CD4-positive, alpha-beta memory T cell (primary cell): Measurements from ENCODE around the gene GRIK4. TPM values are rescaled to one million over a fixed set of nuclear protein-coding genes. Genes with fewer than 3 reads are reported as not detected.

Experiments
- CTCF ChIA-PET: fragments of 350-600 bp; sonication (Branson Sonifier 250); formaldehyde crosslinking; loops from one replicate; lab custom pipeline; 2021; ENCODE audit warnings: inconsistent platforms; ENCODE audit not compliant: partially characterized antibody; lab: Charles Lee
- POLR2A ChIA-PET: fragments of 350-600 bp; sonication (Branson Sonifier 250); formaldehyde crosslinking; loops from one replicate; lab custom pipeline; 2021; ENCODE audit not compliant: partially characterized antibody; lab: Charles Lee
- DNase-seq, 5 donors: peaks; one replicate each; pipeline versions ENCODE4 v3.0.0 to v3.0.0-alpha.2; 2020 to 2022; ENCODE audit warnings: mixed read lengths in 1 of 5
- H3K27ac ChIP-seq: one replicate; pipeline ENCODE4 v1.7.0; 2013; ENCODE audit warnings: low read depth, low read length
- H3K27me3 ChIP-seq: 2 replicates; pipeline ENCODE4 v1.7.0; 2013; ENCODE audit warnings: mild to moderate bottlenecking, low read length, moderate library complexity; ENCODE audit not compliant: insufficient read depth
- H3K36me3 ChIP-seq: 2 replicates; pipeline ENCODE4 v1.7.0; 2013; ENCODE audit warnings: mild to moderate bottlenecking, low read length, moderate library complexity; ENCODE audit not compliant: insufficient read depth
- H3K4me1 ChIP-seq: 2 replicates; pipeline ENCODE4 v1.7.0; 2013; ENCODE audit warnings: mild to moderate bottlenecking, low read length, moderate library complexity; ENCODE audit not compliant: insufficient read depth
- H3K4me3 ChIP-seq, 2 donors: one replicate each; pipeline ENCODE4 v1.7.0; 2013; ENCODE audit warnings: low read length in 2 of 2, mild to moderate bottlenecking in 1 of 2
- H3K9me3 ChIP-seq, 2 donors: one replicate each; pipeline ENCODE4 v1.7.0; 2013; ENCODE audit warnings: low read length in 2 of 2, control low read depth in 1 of 2; ENCODE audit not compliant: control insufficient read depth in 1 of 2
- H3K27ac Mint-ChIP-seq, 7 donors: one replicate each; pipeline ENCODE4 v1.8.0; 2020 to 2021; ENCODE audit warnings: mixed read lengths in 7 of 7, mild to moderate bottlenecking in 6 of 7, inconsistent platforms in 3 of 7, moderate library complexity in 3 of 7
- H3K27me3 Mint-ChIP-seq, 2 donors: one replicate each; pipeline ENCODE4 v1.8.0; 2020 to 2021; ENCODE audit warnings: mixed read lengths in 2 of 2
- H3K36me3 Mint-ChIP-seq, 2 donors: one replicate each; pipeline ENCODE4 v1.8.0; 2020 to 2021; ENCODE audit warnings: mixed read lengths in 2 of 2, inconsistent platforms in 1 of 2, mild to moderate bottlenecking in 1 of 2
- H3K4me1 Mint-ChIP-seq, 4 donors: one replicate each; pipeline ENCODE4 v1.8.0; 2020 to 2021; ENCODE audit warnings: mixed read lengths in 4 of 4, mild to moderate bottlenecking in 1 of 4
- H3K4me3 Mint-ChIP-seq, 8 donors: one replicate each; pipeline ENCODE4 v1.8.0; 2020 to 2021; ENCODE audit warnings: mixed read lengths in 8 of 8, mild to moderate bottlenecking in 7 of 8, moderate library complexity in 6 of 8, inconsistent platforms in 3 of 8
- H3K9me3 Mint-ChIP-seq, 8 donors: one replicate each; pipeline ENCODE4 v1.8.0; 2020 to 2021; ENCODE audit warnings: mixed read lengths in 8 of 8, mild to moderate bottlenecking in 5 of 8, inconsistent platforms in 3 of 8, moderate library complexity in 1 of 8
- intact Hi-C: fragments of 100-400 bp; cut with micrococcal nuclease; formaldehyde crosslinking; loops from one replicate; pipeline ENCODE4 v1.15.1; 2023
- polyA plus RNA-seq, 2 donors: library from polyadenylated mRNA; unstranded; fragments of 300-500 nt; fragmentation: Illumina TruSeq; gene quantifications; one replicate each; pipeline ENCODE4 v1.2.3, GENCODE V29; 2021
- total RNA-seq, 2 experiments: library from RNA; stranded (reverse); gene quantifications; one replicate each; pipeline ENCODE4 v1.2.3, GENCODE V29; 2021

Gene GRIK4
- total and polyA plus RNA-seq, 4 experiments from 2014 or later: 0.06 TPM; not detected in 3

DNA sequence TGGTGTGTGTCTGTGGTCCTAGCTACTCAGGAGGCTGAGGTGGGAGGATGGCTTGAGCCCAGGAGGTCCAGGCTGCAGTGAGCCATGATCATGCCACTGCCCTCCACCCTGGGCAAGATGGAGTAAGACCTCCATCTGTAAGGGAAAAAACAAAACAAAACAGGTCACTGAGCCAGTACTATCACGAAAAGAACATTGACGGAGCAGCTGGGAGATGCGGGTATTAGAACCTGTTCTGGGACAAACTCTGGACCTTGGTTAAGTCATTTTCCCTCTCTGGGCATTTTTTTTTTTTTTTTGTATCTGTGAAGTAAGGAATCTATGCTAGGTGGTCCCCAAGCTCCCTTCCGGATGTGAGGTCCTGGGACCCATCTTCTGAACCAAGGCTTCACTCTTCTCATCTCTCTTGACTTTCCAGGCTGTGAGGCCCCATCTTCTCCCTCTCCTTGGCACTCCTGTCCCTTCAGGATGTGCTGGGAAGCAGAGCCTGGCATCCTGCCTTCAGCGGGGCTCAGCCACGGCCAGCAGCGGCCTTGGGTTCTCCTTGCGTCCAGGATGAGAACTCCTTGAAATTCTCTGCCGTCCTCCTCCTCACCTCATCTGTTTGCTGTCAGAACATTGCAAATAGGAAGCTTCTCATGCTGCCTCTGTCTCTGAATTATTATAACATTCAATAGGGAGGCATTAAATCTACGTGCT is 130.8 kb downstream of the GRIK4 start:
- Mint-ChIP-seq H3K4me3 (no peak overlapping the region), H3K36me3 (no peaks in the 10 kb centered on the region), H3K4me1 (peaks cover 0 to 2% (median 0%) of the 10 kb centered on the region in 4 donors), H3K27ac (no peak overlapping the region), H3K9me3 (peaks cover 0 to 2% (median 0%) of the 10 kb centered on the region in 8 donors), H3K27me3 (peaks cover 13 to 16% of the 10 kb centered on the region in 2 donors)
- Histone ChIP-seq H3K27ac (no peak overlapping the region), H3K4me1 (no peaks in the 10 kb centered on the region), H3K9me3 (no peaks in the 10 kb centered on the region), H3K4me3 (no peak overlapping the region), H3K36me3 (no peaks in the 10 kb centered on the region), H3K27me3 (no peaks in the 10 kb centered on the region)
- POLR2A ChIA-PET: no interaction called here
- CTCF ChIA-PET: no interaction called here
- no peak for DNase-seq
- intact Hi-C loops: no loop called here

DNA sequence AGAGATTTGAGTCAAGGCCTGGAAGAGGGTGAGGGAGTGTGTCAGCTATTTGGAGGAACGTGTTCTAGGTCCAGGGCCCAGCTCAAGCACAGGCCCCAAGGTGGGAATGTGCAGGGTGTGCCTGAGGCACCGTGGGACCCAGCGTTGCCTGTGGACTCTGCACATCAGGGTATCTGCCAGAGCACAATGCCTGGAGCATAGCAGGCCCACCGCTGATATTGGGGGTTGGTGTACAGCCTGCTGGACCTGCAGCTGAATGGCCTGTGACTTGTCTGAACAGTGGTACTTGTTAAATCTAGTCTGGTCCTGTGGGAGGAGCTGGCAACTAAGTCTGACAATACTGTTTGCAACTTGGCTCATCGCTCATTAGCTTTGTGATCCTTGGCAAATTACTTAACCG is 131.7 kb downstream of the GRIK4 start:
- no peak for DNase-seq
- intact Hi-C loops: no loop called here
- peaks cover 13 to 16% of the 10 kb centered on the region in 2 donors for H3K27me3 Mint-ChIP-seq
- Histone ChIP-seq H3K9me3 (no peaks in the 10 kb centered on the region), H3K4me3 (no peak overlapping the region), H3K27ac (no peak overlapping the region), H3K36me3 (no peaks in the 10 kb centered on the region), H3K4me1 (no peaks in the 10 kb centered on the region), H3K27me3 (no peaks in the 10 kb centered on the region)
- no peaks in the 10 kb centered on the region for H3K36me3 Mint-ChIP-seq
- POLR2A ChIA-PET: no interaction called here
- H3K4me1 Mint-ChIP-seq: peaks cover 0 to 2% (median 0%) of the 10 kb centered on the region in 4 donors
- peaks cover 0 to 2% (median 0%) of the 10 kb centered on the region in 8 donors for H3K9me3 Mint-ChIP-seq
- H3K27ac Mint-ChIP-seq: no peak overlapping the region
- CTCF ChIA-PET: no interaction called here
- no peak overlapping the region for H3K4me3 Mint-ChIP-seq

DNA sequence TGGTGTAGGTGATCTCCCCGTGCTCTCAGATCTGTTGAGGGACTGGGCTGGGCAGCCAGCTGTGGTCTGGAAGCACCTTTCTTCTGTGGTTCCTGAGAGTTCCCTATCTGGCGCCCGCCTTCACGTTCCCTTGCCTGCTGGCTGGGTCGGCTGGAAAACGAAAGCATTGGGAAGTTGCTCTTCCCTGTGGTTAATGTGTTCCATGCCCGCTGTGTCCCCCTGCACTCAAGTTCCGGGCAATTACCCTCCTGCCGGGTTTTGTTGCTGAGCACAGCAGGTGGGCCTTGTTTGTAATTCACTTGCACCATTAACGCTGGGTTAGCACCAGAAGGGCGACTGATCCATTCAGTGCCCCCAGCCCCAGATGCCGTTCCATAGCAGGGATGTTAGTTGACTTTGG is 134.1 kb downstream of the GRIK4 start:
- no peaks in the 10 kb centered on the region for H3K36me3 Mint-ChIP-seq
- no peak overlapping the region for H3K4me3 Mint-ChIP-seq
- Histone ChIP-seq H3K9me3 (no peaks in the 10 kb centered on the region), H3K4me1 (no peaks in the 10 kb centered on the region), H3K27ac (no peak overlapping the region), H3K27me3 (no peaks in the 10 kb centered on the region), H3K36me3 (no peaks in the 10 kb centered on the region), H3K4me3 (no peak overlapping the region)
- H3K27ac Mint-ChIP-seq: no peak overlapping the region
- ChIA-PET POLR2A (no interaction called here), CTCF (no interaction called here)
- H3K4me1 Mint-ChIP-seq: peaks cover 0 to 2% (median 0%) of the 10 kb centered on the region in 4 donors
- DNase-seq: no peak
- intact Hi-C loops: no loop called here
- H3K9me3 Mint-ChIP-seq: no peaks in the 10 kb centered on the region
- H3K27me3 Mint-ChIP-seq: peaks cover 12 to 14% of the 10 kb centered on the region in 2 donors

DNA sequence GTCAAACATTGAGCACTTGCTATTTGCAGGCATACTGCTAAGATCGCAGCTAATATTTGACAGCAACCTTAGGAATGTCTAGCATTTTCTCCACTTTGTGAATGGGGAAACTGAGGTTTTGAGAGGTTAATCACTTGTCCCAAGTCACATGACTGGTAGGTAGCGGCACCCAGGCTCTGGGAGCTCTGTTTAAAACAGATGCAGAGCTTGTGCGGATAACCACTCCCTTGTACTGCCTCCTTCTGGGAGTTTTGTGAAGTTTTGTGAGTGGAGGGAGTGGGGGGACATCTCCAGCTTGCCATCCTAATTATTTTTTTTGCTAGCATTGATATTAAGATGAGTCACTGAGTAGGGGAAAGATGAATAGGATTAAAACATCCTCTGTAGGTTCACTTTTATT is 134.7 kb downstream of the GRIK4 start:
- H3K4me1 Mint-ChIP-seq: peaks cover 0 to 2% (median 0%) of the 10 kb centered on the region in 4 donors
- no peak for DNase-seq
- H3K27ac ChIP-seq: no peak overlapping the region
- H3K27me3 ChIP-seq: no peaks in the 10 kb centered on the region
- H3K36me3 ChIP-seq: no peaks in the 10 kb centered on the region
- H3K27ac Mint-ChIP-seq: no peak overlapping the region
- ChIA-PET POLR2A (no interaction called here), CTCF (no interaction called here)
- H3K9me3 Mint-ChIP-seq: no peaks in the 10 kb centered on the region
- H3K4me1 ChIP-seq: no peaks in the 10 kb centered on the region
- no peaks in the 10 kb centered on the region for H3K9me3 ChIP-seq
- H3K27me3 Mint-ChIP-seq: peaks cover 14 to 16% of the 10 kb centered on the region in 2 donors
- intact Hi-C loops: no loop called here
- H3K4me3 Mint-ChIP-seq: no peak overlapping the region
- no peak overlapping the region for H3K4me3 ChIP-seq
- no peaks in the 10 kb centered on the region for H3K36me3 Mint-ChIP-seq

DNA sequence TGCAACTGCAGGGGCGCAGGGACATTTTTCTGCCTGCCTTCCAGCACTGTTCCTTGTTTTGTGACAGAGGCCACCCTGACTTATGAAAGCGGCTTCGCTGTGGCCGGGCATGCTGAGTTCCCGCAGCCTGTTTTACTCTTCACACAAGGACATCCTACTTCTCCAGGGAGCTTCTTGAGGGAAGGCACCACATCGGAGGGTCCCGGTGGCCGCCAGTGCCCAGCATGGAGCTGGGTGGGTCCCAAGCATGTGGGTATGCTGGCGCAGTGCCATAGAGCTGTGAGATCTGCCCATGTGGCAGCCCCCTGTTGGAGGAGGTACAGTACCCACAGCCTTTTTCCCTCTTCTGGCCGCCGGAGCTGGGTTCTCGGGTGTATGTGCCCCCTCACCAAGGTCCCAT is 136.1 kb downstream of the GRIK4 start:
- Mint-ChIP-seq H3K4me1 (peaks cover 0 to 2% (median 0%) of the 10 kb centered on the region in 4 donors), H3K27me3 (peaks cover 9 to 16% of the 10 kb centered on the region in 2 donors), H3K36me3 (no peaks in the 10 kb centered on the region), H3K9me3 (no peaks in the 10 kb centered on the region), H3K27ac (no peak overlapping the region), H3K4me3 (no peak overlapping the region)
- Histone ChIP-seq H3K27ac (no peak overlapping the region), H3K4me1 (no peaks in the 10 kb centered on the region), H3K36me3 (no peaks in the 10 kb centered on the region), H3K9me3 (no peaks in the 10 kb centered on the region), H3K27me3 (no peaks in the 10 kb centered on the region), H3K4me3 (no peak overlapping the region)
- ChIA-PET POLR2A (no interaction called here), CTCF (no interaction called here)
- no peak for DNase-seq
- intact Hi-C loops: no loop called here

DNA sequence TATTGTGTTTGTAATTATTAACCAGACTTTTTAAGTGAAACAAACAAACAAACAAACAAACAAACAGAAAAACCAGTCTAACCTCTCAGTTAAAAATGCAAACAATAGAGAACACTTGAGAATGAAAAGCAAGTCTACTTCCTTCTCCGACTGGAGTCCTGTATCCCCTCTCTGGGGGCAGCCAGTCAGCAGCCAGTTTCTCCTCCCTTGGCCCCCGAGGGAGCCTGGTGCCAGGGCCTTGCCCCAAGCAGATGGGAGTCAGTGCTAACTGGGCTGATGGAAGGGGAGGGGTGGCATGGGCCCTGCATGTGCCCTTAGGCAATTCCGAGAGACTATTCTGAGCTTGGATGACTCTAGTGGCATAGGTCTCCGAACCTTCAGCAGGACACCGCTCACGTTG is 137.2 kb downstream of the GRIK4 start:
- peaks cover 7 to 19% of the 10 kb centered on the region in 2 donors for H3K27me3 Mint-ChIP-seq
- H3K27me3 ChIP-seq: no peaks in the 10 kb centered on the region
- intact Hi-C loops: no loop called here
- no peak overlapping the region for H3K4me3 ChIP-seq
- no peak overlapping the region for H3K4me3 Mint-ChIP-seq
- DNase-seq: no peak
- no peaks in the 10 kb centered on the region for H3K36me3 ChIP-seq
- POLR2A ChIA-PET: no interaction called here
- H3K36me3 Mint-ChIP-seq: no peaks in the 10 kb centered on the region
- no peaks in the 10 kb centered on the region for H3K9me3 ChIP-seq
- CTCF ChIA-PET: no interaction called here
- peaks cover 0 to 2% (median 0%) of the 10 kb centered on the region in 4 donors for H3K4me1 Mint-ChIP-seq
- H3K27ac ChIP-seq: no peak overlapping the region
- no peaks in the 10 kb centered on the region for H3K4me1 ChIP-seq
- H3K27ac Mint-ChIP-seq: peak overlapping the region in 1 of 7 donors; percentile 12
- H3K9me3 Mint-ChIP-seq: no peaks in the 10 kb centered on the region

DNA sequence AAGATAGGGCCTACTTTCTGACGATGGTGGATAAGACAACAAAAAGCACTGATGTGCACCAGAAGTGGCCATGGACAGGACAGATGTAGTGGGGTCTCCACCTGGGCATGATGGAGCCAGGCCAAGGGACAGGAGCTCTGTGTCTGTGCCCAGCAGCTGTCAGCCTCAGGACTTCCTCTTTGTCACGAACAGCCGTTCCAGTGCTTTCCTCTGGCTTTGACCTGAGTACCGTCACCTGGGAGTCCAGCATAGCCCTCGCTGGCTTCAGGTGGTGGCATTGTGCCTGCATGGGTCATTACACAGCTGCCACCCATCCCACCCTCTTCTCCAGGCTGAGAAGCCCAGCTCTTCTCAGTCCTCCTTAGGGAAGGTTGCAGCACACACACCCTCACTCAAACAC is 137.8 kb downstream of the GRIK4 start:
- Histone ChIP-seq H3K27ac (no peak overlapping the region), H3K9me3 (no peaks in the 10 kb centered on the region), H3K4me3 (no peak overlapping the region), H3K27me3 (no peaks in the 10 kb centered on the region), H3K4me1 (no peaks in the 10 kb centered on the region), H3K36me3 (no peaks in the 10 kb centered on the region)
- intact Hi-C loops: no loop called here
- no peak overlapping the region for H3K4me3 Mint-ChIP-seq
- H3K27ac Mint-ChIP-seq: no peak overlapping the region
- ChIA-PET CTCF (no interaction called here), POLR2A (no interaction called here)
- H3K36me3 Mint-ChIP-seq: no peaks in the 10 kb centered on the region
- H3K27me3 Mint-ChIP-seq: peaks cover 10 to 19% of the 10 kb centered on the region in 2 donors
- no peaks in the 10 kb centered on the region for H3K9me3 Mint-ChIP-seq
- DNase-seq: no peak
- peaks cover 0 to 2% (median 0%) of the 10 kb centered on the region in 4 donors for H3K4me1 Mint-ChIP-seq
